GM23338 (cell line): ENCODE results near the gene ADCY1. TPM values are rescaled to one million over a fixed set of nuclear protein-coding genes. Genes with fewer than 3 reads are reported as not detected.

ENCODE experiments used
- ATAC-seq: fragments of 200-7000 bp; cut with Tn5 transposase; 3 replicates; pipeline ENCODE4 v1.9.1; 2020
- DNase-seq: peaks from one replicate; pipeline ENCODE4 v3.0.0-alpha.2; 2015; ENCODE audit warnings: low spot score
- H2AFZ ChIP-seq: fragments of 200-600 bp; sonication (generic); 2 replicates; pipeline ENCODE4 v1.8.0; 2016; ENCODE audit warnings: antibody characterized with exemption, mild to moderate bottlenecking, moderate library complexity
- H3F3A ChIP-seq: fragments of 200-600 bp; sonication (generic); replicated peaks from 2 replicates; pipeline ENCODE4 v1.8.0; 2017; ENCODE audit warnings: antibody characterized with exemption, mixed run types, low read depth
- H3K27ac ChIP-seq: fragments of 200-600 bp; sonication (generic); 2 replicates; pipeline ENCODE4 v1.6.1; 2016; ENCODE audit warnings: low read depth
- H3K27me3 ChIP-seq: fragments of 200-600 bp; sonication (generic); 2 replicates; pipeline ENCODE4 v1.8.0; 2016; ENCODE audit warnings: mild to moderate bottlenecking, mixed run types, moderate library complexity; ENCODE audit not compliant: insufficient read depth
- H3K36me3 ChIP-seq: fragments of 200-600 bp; sonication (generic); 2 replicates; pipeline ENCODE4 v1.8.0; 2016; ENCODE audit warnings: mild to moderate bottlenecking; ENCODE audit not compliant: insufficient read depth
- H3K4me1 ChIP-seq: fragments of 200-600 bp; sonication (generic); 2 replicates; pipeline ENCODE4 v1.8.0; 2016; ENCODE audit warnings: mild to moderate bottlenecking, moderate library complexity; ENCODE audit not compliant: insufficient read depth
- H3K4me2 ChIP-seq: fragments of 200-600 bp; sonication (generic); 2 replicates; pipeline ENCODE4 v1.7.1; 2017; ENCODE audit warnings: mixed run types
- H3K4me3 ChIP-seq: fragments of 200-600 bp; sonication (generic); 2 replicates; pipeline ENCODE4 v1.6.1; 2016; ENCODE audit warnings: mixed run types
- H3K79me2 ChIP-seq: fragments of 200-600 bp; sonication (generic); replicated peaks from 2 replicates; pipeline ENCODE4 v1.8.0; 2017; ENCODE audit warnings: mild to moderate bottlenecking; ENCODE audit not compliant: insufficient read depth
- H3K9me2 ChIP-seq: fragments of 200-600 bp; sonication (generic); 2 replicates; pipeline ENCODE4 v1.8.0; 2017; ENCODE audit not compliant: insufficient read depth
- H4K20me1 ChIP-seq: fragments of 200-600 bp; sonication (generic); replicated peaks from 2 replicates; pipeline ENCODE4 v1.8.0; 2017; ENCODE audit warnings: mild to moderate bottlenecking; ENCODE audit not compliant: insufficient read depth
- H3K27ac Mint-ChIP-seq: 2 replicates; pipeline ENCODE4 v1.8.0; 2020; ENCODE audit warnings: inconsistent platforms, mild to moderate bottlenecking, moderate library complexity, mixed read lengths
- H3K27me3 Mint-ChIP-seq: 3 replicates; pipeline ENCODE4 v1.8.0; 2022; ENCODE audit warnings: low read depth, mild to moderate bottlenecking, moderate library complexity, mixed read lengths, inconsistent platforms; ENCODE audit not compliant: insufficient read depth, poor library complexity
- H3K36me3 Mint-ChIP-seq: 3 replicates; pipeline ENCODE4 v1.8.0; 2021; ENCODE audit warnings: low read depth, mild to moderate bottlenecking, inconsistent platforms, moderate library complexity, mixed read lengths
- H3K4me1 Mint-ChIP-seq: 3 replicates; pipeline ENCODE4 v1.8.0; 2020; ENCODE audit warnings: mild to moderate bottlenecking, inconsistent platforms, mixed read lengths
- H3K4me3 Mint-ChIP-seq: 3 replicates; pipeline ENCODE4 v1.8.0; 2021; ENCODE audit warnings: moderate library complexity, mild to moderate bottlenecking, inconsistent platforms, mixed read lengths
- H3K9me3 Mint-ChIP-seq: 3 replicates; pipeline ENCODE4 v1.8.0; 2020; ENCODE audit warnings: moderate library complexity, mild to moderate bottlenecking, inconsistent platforms, mixed read lengths
- CREB1 ChIP-seq: fragments of 250-450 bp; sonication (Bioruptor Pico); IDR thresholded peaks from 2 replicates; pipeline ENCODE4 v1.5.0; 2020; ENCODE audit warnings: low read depth, mild to moderate bottlenecking, moderate library complexity
- CTCF ChIP-seq, 2 experiments: fragments of 200-600 bp in 1 of 2; sonication (generic) in 1 of 2; conservative IDR thresholded peaks; 2 replicates each; pipeline versions ENCODE4 v1.5.1 to v1.6.1; 2016 to 2017; ENCODE audit warnings: antibody characterized with exemption in 2 of 2, low read depth in 2 of 2, mild to moderate bottlenecking in 2 of 2, moderate library complexity in 1 of 2
- ETS1 ChIP-seq: IDR thresholded peaks from 2 replicates; pipeline ENCODE4 v1.6.1; 2016; ENCODE audit warnings: antibody characterized with exemption
- EZH2 ChIP-seq: fragments of 200-600 bp; sonication (generic); IDR thresholded peaks from one replicate; pipeline ENCODE4 v1.8.0; 2017; ENCODE audit warnings: antibody characterized with exemption, mild to moderate bottlenecking, low read depth; ENCODE audit not compliant: unreplicated experiment
- EZH2phosphoT487 ChIP-seq: fragments of 200-600 bp; sonication (generic); IDR thresholded peaks from one replicate; pipeline ENCODE4 v1.8.1; 2018; ENCODE audit warnings: antibody characterized with exemption; ENCODE audit not compliant: unreplicated experiment
- JUNB ChIP-seq: IDR thresholded peaks from one replicate; pipeline ENCODE4 v1.6.1; 2016; ENCODE audit warnings: antibody characterized with exemption; ENCODE audit not compliant: unreplicated experiment
- NANOG ChIP-seq: IDR thresholded peaks from 2 replicates; pipeline ENCODE4 v1.6.1; 2016; ENCODE audit warnings: antibody characterized with exemption, borderline replicate concordance
- POLR2AphosphoS5 ChIP-seq: IDR thresholded peaks from 2 replicates; pipeline ENCODE4 v1.6.1; 2016; ENCODE audit warnings: antibody characterized with exemption, low read depth
- REST ChIP-seq: IDR thresholded peaks from one replicate; pipeline ENCODE4 v1.6.1; 2018; ENCODE audit warnings: antibody characterized with exemption; ENCODE audit not compliant: unreplicated experiment
- STAT1 ChIP-seq: IDR thresholded peaks from one replicate; pipeline ENCODE4 v1.6.1; 2016; ENCODE audit warnings: antibody characterized with exemption; ENCODE audit not compliant: unreplicated experiment
- ZNF114 ChIP-seq: fragments of 250-450 bp; sonication (Bioruptor Pico); IDR thresholded peaks from 2 replicates; pipeline ENCODE4 v1.5.0; 2020; ENCODE audit warnings: mild to moderate bottlenecking, moderate library complexity
- ZNF331 ChIP-seq: fragments of 250-450 bp; sonication (Bioruptor Pico); IDR thresholded peaks from 2 replicates; pipeline ENCODE4 v1.5.0; 2020; ENCODE audit warnings: low read depth, mild to moderate bottlenecking, moderate library complexity
- polyA plus RNA-seq: library from polyadenylated mRNA; unstranded; fragments of >200 nt; fragmentation: Nextera tagmentation; extraction: Ambion mirVana; gene quantifications from 2 replicates; pipeline ENCODE4 v1.2.1, GENCODE V29; 2016
- total RNA-seq: library from RNA; depleted of rRNA; stranded (reverse); fragments of >200 nt; shearing (Covaris generic); gene quantifications from 2 replicates; pipeline ENCODE4 v1.2.3, GENCODE V29; 2014

ADCY1 gene
- total and polyA plus RNA-seq, 2 experiments from 2014 or later = 2.3 to 18.7 TPM

DNA sequence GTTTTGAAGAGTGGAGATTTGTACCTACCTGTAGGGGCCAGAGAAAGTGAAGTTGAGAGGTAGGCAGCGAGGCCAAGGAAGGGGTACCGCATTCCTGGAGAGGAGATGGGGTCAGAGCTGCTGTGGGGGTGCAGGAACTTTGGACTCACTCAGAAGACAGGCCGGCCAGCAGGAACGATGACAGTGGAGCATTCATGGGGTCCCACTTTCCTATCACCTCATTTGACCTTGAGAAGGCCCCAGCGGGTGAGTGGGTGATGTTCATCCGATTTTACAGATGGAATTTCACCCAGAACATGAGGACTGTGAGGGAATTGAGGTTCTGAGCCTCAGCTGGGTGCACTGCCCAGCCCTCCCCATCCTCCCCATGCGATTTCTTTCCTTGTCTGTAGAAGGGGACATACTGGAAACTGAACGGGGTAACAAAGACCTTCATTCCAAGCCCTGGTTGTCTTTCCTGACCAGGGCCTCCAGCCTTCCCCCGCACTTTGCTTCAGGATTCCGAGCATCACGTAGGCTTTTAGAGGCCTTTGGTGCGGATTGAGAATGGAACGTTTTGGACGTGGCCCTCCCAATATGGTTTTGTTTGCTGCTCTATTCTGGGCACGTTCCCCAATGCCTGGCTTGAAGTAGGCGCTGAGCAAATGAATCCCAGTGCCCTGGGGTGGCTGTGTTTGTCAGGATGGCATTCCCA is 87.3 kb downstream of the ADCY1 start:
- H4K20me1 ChIP-seq = no peaks in the 10 kb centered on the region
- no peaks in the 10 kb centered on the region for H3K4me1 Mint-ChIP-seq
- no peaks in the 10 kb centered on the region for H3K4me1 ChIP-seq
- no peak overlapping the region for H3K27ac Mint-ChIP-seq
- H3F3A ChIP-seq = no peaks in the 10 kb centered on the region
- H3K4me3 Mint-ChIP-seq = no peak overlapping the region
- TF ChIP-seq NANOG = no peak
- TF ChIP-seq JUNB = no peak
- no peak for TF ChIP-seq ZNF114
- no peak for TF ChIP-seq STAT1
- TF ChIP-seq CTCF (conservative IDR thresholded peaks at IDR 0.05; ENCODE audit: low read depth in 2 of 2) = no peak
- no peak for TF ChIP-seq CREB1
- TF ChIP-seq ZNF331 = no peak
- H3K27me3 ChIP-seq = no peaks in the 10 kb centered on the region
- H3K9me2 ChIP-seq = no peaks in the 10 kb centered on the region
- no peaks in the 10 kb centered on the region for H3K36me3 ChIP-seq
- H3K27ac ChIP-seq = no peak overlapping the region
- H3K36me3 Mint-ChIP-seq = no peaks in the 10 kb centered on the region; the same call in 1 of the 3 replicates
- H3K27me3 Mint-ChIP-seq = peaks cover 16% of the 10 kb centered on the region
- no peak overlapping the region for H2AFZ ChIP-seq
- no peak for DNase-seq
- no peaks in the 10 kb centered on the region for H3K79me2 ChIP-seq
- ATAC-seq = no peak
- H3K4me2 ChIP-seq = no peak overlapping the region
- H3K4me3 ChIP-seq = no peak overlapping the region
- H3K9me3 Mint-ChIP-seq = peaks cover 2% of the 10 kb centered on the region; the same call in 2 of the 3 replicates

GRCh38 chr7:45662018-45662417 is 87.8 kb downstream of the ADCY1 start:
- Histone ChIP-seq H3K9me2 (no peaks in the 10 kb centered on the region), H3K79me2 (no peaks in the 10 kb centered on the region), H3K27me3 (no peaks in the 10 kb centered on the region), H3F3A (no peaks in the 10 kb centered on the region), H3K27ac (no peak overlapping the region), H3K4me3 (no peak overlapping the region), H3K4me1 (no peaks in the 10 kb centered on the region), H3K4me2 (no peak overlapping the region), H4K20me1 (no peaks in the 10 kb centered on the region), H2AFZ (no peak overlapping the region), H3K36me3 (no peaks in the 10 kb centered on the region)
- DNase-seq (no peak), ATAC-seq (no peak)
- H3K27ac Mint-ChIP-seq = no peak overlapping the region
- H3K4me1 Mint-ChIP-seq = no peaks in the 10 kb centered on the region
- peaks cover 2% of the 10 kb centered on the region; the same call in 2 of the 3 replicates for H3K9me3 Mint-ChIP-seq
- no peaks in the 10 kb centered on the region; the same call in 2 of the 3 replicates for H3K36me3 Mint-ChIP-seq
- peaks cover 14% of the 10 kb centered on the region for H3K27me3 Mint-ChIP-seq
- H3K4me3 Mint-ChIP-seq = no peak overlapping the region
- TF ChIP-seq CREB1 (no peak), ZNF114 (no peak), JUNB (no peak), ETS1 (no peak), REST (no peak), CTCF (conservative IDR thresholded peaks at IDR 0.05; ENCODE audit: low read depth in 2 of 2) (no peak), POLR2AphosphoS5 (no peak), EZH2 (no peak), NANOG (no peak), EZH2phosphoT487 (no peak), ZNF331 (no peak), STAT1 (no peak)
